Thymus (tissue), 11 donors: ENCODE data around the gene ZNF2. TPM values are rescaled to one million over a fixed set of nuclear protein-coding genes. Genes with fewer than 3 reads are reported as not detected.
A peak's percentile ranks its signal among the peaks of the same experiment; 100 is the strongest.
"Not testable (repeated sequence)": the region's sequence is repeated elsewhere in the genome, so short reads cannot be mapped to it uniquely, and the experiment has no call there.

Source experiments
- DNase-seq, 9 donors: peaks; one replicate each; pipeline ENCODE4 v3.0.0-alpha.2; 2013; ENCODE audit warnings: low spot score in 9 of 9, low read depth in 6 of 9, missing footprints in 1 of 9
- H3K27ac ChIP-seq, 2 donors: one replicate each; pipeline ENCODE4 v1.5.1; 2013; ENCODE audit warnings: control low read depth in 1 of 2, low read depth in 1 of 2, low read length in 1 of 2, mild to moderate bottlenecking in 1 of 2, moderate library complexity in 1 of 2
- H3K27me3 ChIP-seq, 2 donors: one replicate each; pipeline ENCODE4 v1.5.1; 2013; ENCODE audit warnings: low read length in 1 of 2; ENCODE audit not compliant: control insufficient read depth in 2 of 2, insufficient read depth in 1 of 2
- H3K36me3 ChIP-seq, 2 donors: one replicate each; pipeline ENCODE4 v1.5.1; 2013; ENCODE audit warnings: low read length in 1 of 2, mild to moderate bottlenecking in 1 of 2, moderate library complexity in 1 of 2; ENCODE audit not compliant: control insufficient read depth in 2 of 2, insufficient read depth in 2 of 2
- H3K4me1 ChIP-seq, 2 donors: one replicate each; pipeline ENCODE4 v1.5.1; 2013; ENCODE audit warnings: low read length in 2 of 2; ENCODE audit not compliant: control insufficient read depth in 2 of 2, insufficient read depth in 2 of 2
- H3K4me3 ChIP-seq, 2 donors: one replicate each; pipeline ENCODE4 v1.5.1; 2013; ENCODE audit warnings: low read length in 2 of 2, control low read depth in 1 of 2, mild to moderate bottlenecking in 1 of 2
- H3K9me3 ChIP-seq, 2 donors: one replicate each; pipeline ENCODE4 v1.5.1; 2013; ENCODE audit warnings: low read length in 1 of 2, mild to moderate bottlenecking in 1 of 2; ENCODE audit not compliant: control insufficient read depth in 2 of 2, insufficient read depth in 1 of 2
- WGBS: extraction: QIAGEN DNeasy Blood & Tissue Kit; methylation state at CpG from one replicate; pipeline ENCODE4 v1.1.7; 2013; 5-methylcytosine and 5-hydroxymethylcytosine counted together
- polyA plus RNA-seq: library from polyadenylated mRNA; stranded (reverse); fragments of 200-250 nt; gene quantifications from one replicate; pipeline ENCODE4 v1.2.3, GENCODE V29; 2013
- total RNA-seq: library from RNA; stranded (reverse); fragments of 120-200 nt; gene quantifications from one replicate; pipeline ENCODE4 v1.2.4, GENCODE V29; 2013
- donor health status: healthy.

Gene ZNF2
- total and polyA plus RNA-seq, 2 donors = 2.5 to 6.3 TPM

DNA sequence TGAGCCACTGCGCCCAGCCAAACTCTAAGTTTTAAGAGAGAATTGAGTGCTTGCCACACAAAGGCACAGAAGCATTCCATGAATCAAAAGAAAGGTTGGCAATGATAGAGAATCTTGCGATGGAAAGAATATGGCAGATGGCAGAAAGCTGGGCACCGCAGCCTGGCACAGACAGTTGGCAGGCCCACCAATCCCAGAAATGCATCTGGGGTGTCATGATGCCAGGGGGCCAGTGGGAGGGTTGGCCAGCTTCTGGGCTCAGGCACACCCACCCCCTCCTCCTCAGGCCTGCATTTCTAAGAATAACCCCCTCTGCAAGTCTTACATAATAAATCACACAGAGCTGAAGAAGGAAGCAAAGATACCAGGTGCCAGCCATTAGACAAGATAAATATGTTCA, 19.6 kb downstream of the ZNF2 start:
- Histone ChIP-seq H3K36me3 (peaks cover 16 to 18% of the 10 kb centered on the region in 2 donors), H3K4me1 (no peaks in the 10 kb centered on the region), H3K27ac (no peak overlapping the region), H3K4me3 (no peak overlapping the region), H3K9me3 (peaks cover 0 to 2% of the 10 kb centered on the region in 2 donors), H3K27me3 (no peaks in the 10 kb centered on the region)
- no peak for DNase-seq
- 98% methylated on average over 3 of the region's 3 CpGs for WGBS

DNA sequence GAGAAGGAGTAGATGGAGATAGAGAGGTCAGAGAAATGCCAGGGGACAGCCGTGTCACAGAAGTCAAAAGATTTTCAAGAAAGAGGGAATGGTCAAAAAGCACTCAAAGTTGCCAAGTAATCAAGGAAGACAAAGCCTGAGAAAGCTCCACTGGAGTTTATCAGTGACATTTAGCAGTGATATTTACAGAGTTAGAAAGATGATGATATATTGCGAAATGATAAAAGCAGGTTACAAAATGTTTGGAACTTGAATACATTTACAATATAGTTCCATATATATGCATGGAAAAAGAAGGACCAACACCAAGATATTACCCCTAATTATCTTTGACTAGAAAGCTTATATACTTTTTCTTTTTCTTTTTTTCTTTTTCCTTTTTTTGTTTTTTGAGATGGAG, 20.4 kb downstream of the ZNF2 start:
- 92% methylated on average over 2 of the region's 2 CpGs for WGBS
- Histone ChIP-seq H3K9me3 (peaks cover 0 to 2% of the 10 kb centered on the region in 2 donors), H3K4me1 (no peaks in the 10 kb centered on the region), H3K27ac (no peak overlapping the region), H3K27me3 (no peaks in the 10 kb centered on the region), H3K36me3 (peaks cover 13% of the 10 kb centered on the region in 2 donors), H3K4me3 (no peak overlapping the region)
- DNase-seq = no peak

DNA sequence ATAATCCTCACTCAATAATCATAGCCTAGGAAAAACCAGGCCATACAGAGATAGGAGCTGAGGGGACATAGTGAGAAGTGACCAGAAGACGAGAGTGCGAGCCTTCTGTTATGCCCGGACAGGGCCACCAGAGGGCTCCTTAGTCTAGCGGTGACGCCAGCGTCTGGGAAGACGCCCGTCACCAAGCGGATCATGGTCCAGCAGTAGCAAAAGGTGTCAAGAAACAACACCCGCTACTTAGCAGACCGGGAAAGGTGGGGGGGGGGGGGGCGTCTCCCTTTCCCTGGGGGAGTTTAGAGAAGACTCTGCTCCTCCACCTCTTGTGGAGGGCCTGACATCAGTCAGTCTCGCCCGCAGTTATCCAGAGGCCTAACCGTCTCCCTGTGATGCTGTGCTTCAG, 27.3 kb downstream of the ZNF2 start:
- 26% methylated on average over 15 of the region's 15 CpGs for WGBS
- H3K27ac ChIP-seq, DNase-seq, H3K27me3 ChIP-seq, H3K9me3 ChIP-seq, H3K4me3 ChIP-seq, H3K4me1 ChIP-seq, H3K36me3 ChIP-seq: not testable (repeated sequence)

DNA sequence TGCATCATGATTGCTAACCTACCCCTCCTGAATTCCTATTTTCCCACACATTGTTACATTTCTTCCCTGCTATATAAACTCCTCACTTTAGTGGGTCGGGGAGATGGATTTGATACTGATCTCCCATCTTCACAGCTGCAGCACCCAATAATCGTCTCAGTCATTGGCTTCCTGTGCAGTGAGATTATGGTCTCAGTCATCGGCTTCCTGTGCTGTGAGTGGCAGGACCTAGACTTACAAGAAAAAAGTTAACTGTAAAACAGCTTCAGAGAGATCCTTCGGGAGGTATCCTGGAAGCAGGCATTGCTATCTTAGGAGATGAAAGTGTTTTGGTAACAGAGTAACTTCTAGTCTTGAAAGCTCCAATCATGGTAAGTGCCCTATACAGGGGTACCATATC, 38.3 kb downstream of the ZNF2 start:
- no peak overlapping the region for H3K27ac ChIP-seq
- peaks cover 0 to 3% of the 10 kb centered on the region in 2 donors for H3K9me3 ChIP-seq
- peaks cover 3 to 5% of the 10 kb centered on the region in 2 donors for H3K4me1 ChIP-seq
- DNase-seq = peak in 2 of 9 donors; percentile 4 to 16
- peaks cover 0 to 3% of the 10 kb centered on the region in 2 donors for H3K27me3 ChIP-seq
- H3K4me3 ChIP-seq = no peak overlapping the region
- no peaks in the 10 kb centered on the region for H3K36me3 ChIP-seq
- WGBS = 77% methylated on average over 4 of the region's 4 CpGs

DNA sequence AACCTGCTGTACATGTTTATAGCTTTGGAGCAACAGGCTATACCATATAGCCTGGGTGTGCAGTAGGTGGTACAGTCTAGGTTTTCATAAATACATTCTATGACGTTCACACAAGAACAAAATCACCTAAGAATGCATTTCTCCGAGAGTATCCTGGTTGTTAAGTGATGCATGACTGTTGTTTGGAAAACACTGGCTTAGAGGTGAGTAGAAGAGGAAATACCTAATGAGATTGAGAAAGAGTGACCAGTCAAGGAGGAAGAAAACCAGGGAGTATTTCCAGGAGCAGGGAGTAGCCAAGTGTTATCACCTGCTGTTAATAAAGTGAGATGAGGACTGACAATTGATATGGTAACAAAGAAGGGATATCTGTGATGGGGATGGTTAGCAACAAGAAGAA, 38.8 kb downstream of the ZNF2 start:
- Histone ChIP-seq H3K27ac (no peak overlapping the region), H3K36me3 (no peaks in the 10 kb centered on the region), H3K27me3 (peaks cover 0 to 3% of the 10 kb centered on the region in 2 donors), H3K4me3 (no peak overlapping the region), H3K4me1 (peaks cover 3 to 5% of the 10 kb centered on the region in 2 donors), H3K9me3 (peaks cover 0 to 3% of the 10 kb centered on the region in 2 donors)
- WGBS = 98% methylated on average over 2 of the region's 2 CpGs
- DNase-seq = no peak

DNA sequence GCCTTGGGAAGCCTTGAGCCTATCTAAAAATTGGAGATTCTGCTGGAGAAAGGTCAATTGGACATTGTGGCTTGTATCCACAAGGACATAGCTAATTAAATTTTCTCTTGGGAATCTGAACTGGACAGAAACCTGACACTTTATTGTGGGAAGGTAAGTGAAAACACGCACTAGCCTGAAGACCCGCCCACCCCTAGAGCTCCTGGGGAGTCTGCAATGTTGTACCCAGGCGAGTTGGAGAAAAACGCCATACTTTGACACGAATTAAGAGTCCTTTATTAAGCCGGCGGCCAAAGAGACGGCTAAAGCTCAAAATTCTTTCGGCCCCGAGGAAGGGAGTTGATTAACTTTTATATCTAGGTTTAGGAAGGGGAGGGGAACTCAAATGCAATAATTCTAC, 40.5 kb downstream of the ZNF2 start:
- H3K27ac ChIP-seq = no peak overlapping the region
- no peak overlapping the region for H3K4me3 ChIP-seq
- no peaks in the 10 kb centered on the region for H3K27me3 ChIP-seq
- H3K4me1 ChIP-seq = peaks cover 3 to 5% of the 10 kb centered on the region in 2 donors
- H3K36me3 ChIP-seq = peaks cover 0 to 4% of the 10 kb centered on the region in 2 donors
- H3K9me3 ChIP-seq = no peaks in the 10 kb centered on the region
- WGBS = 64% methylated on average over 10 of the region's 10 CpGs
- DNase-seq = no peak

GRCh38 chr2:95207111-95207961, 41.7 kb downstream of the ZNF2 start, which contains the start of gene ZNF892:
Gene ZNF892, plus strand, starts transcription at chr2:95207521. Its CDS starts 295 bp downstream, at chr2:95207816.
- Histone ChIP-seq H3K9me3 (peaks cover 0 to 2% of the 10 kb centered on the region in 2 donors), H3K4me1 (peaks cover 3 to 5% of the 10 kb centered on the region in 2 donors), H3K27me3 (no peaks in the 10 kb centered on the region), H3K36me3 (peaks cover 9 to 14% of the 10 kb centered on the region in 2 donors), H3K27ac (peak within 1 kb of the TSS; percentile 66 to 78), H3K4me3 (peak within 1 kb of the TSS; percentile 88 to 97)
- peak; percentile 51 to 90 (median 71) for DNase-seq
- WGBS = under 1% methylated on average over 74 of the region's 74 CpGs

- no peaks in the 10 kb centered on the region for H3K27me3 ChIP-seq
- no peak overlapping the region for H3K27ac ChIP-seq
- peaks cover 12 to 21% of the 10 kb centered on the region in 2 donors for H3K36me3 ChIP-seq
- H3K9me3 ChIP-seq = peaks cover 0 to 5% of the 10 kb centered on the region in 2 donors
- H3K4me1 ChIP-seq = peaks cover 3 to 5% of the 10 kb centered on the region in 2 donors
- H3K4me3 ChIP-seq = peak overlapping the region; percentile 88 to 97
- 91% methylated on average over 6 of the region's 6 CpGs for WGBS
- DNase-seq = no peak
Measured at GRCh38 chr2:95208106-95208505, 42.5 kb downstream of the ZNF2 start.

GRCh38 chr2:95215018-95215612, 49.5 kb downstream of the ZNF2 start:
- 99% methylated on average over 6 of the region's 6 CpGs for WGBS
- H3K36me3 ChIP-seq = peaks cover 27 to 46% of the 10 kb centered on the region in 2 donors
- H3K9me3 ChIP-seq = peaks cover 23 to 26% of the 10 kb centered on the region in 2 donors
- no peaks in the 10 kb centered on the region for H3K4me1 ChIP-seq
- H3K27me3 ChIP-seq = no peaks in the 10 kb centered on the region
- DNase-seq = no peak
- no peak overlapping the region for H3K27ac ChIP-seq
- H3K4me3 ChIP-seq = no peak overlapping the region
